ENCODE results near the gene GALK1.

GRCh38 chr17:75731086-75731715 is 33.8 kb downstream of the GALK1 start:
- TF ChIP-seq ZNF597 (CRISPR knock-in tag; IDR thresholded peaks at IDR 0.05): no peak
- no peak for TF ChIP-seq ZNF275 (CRISPR knock-in tag; IDR thresholded peaks at IDR 0.05; ENCODE audit: borderline replicate concordance)
- no peak for TF ChIP-seq PHF21A (CRISPR knock-in tag; IDR thresholded peaks at IDR 0.05)
- no peak for TF ChIP-seq SRF (IDR thresholded peaks at IDR 0.05; ENCODE audit: low read depth, low read length)
- TF ChIP-seq STAG1 (CRISPR knock-in tag; IDR thresholded peaks at IDR 0.05): no peak
- no peak for TF ChIP-seq DR1 (CRISPR knock-in tag; IDR thresholded peaks at IDR 0.05)
- TF ChIP-seq TAF1 (CRISPR knock-in tag; IDR thresholded peaks at IDR 0.05): no peak
- no peak for TF ChIP-seq HMG20B (CRISPR knock-in tag; conservative IDR thresholded peaks at IDR 0.05)

All from HepG2 (cell line).